ENCODE measurements around the gene SHTN1. TPM values are rescaled to one million over a fixed set of nuclear protein-coding genes. Genes with fewer than 3 reads are reported as not detected.
A peak's percentile ranks its signal among the peaks of the same experiment; 100 is the strongest.

The SHTN1 gene
- polyA plus RNA-seq, 1 donor: 37.2 TPM

DNA sequence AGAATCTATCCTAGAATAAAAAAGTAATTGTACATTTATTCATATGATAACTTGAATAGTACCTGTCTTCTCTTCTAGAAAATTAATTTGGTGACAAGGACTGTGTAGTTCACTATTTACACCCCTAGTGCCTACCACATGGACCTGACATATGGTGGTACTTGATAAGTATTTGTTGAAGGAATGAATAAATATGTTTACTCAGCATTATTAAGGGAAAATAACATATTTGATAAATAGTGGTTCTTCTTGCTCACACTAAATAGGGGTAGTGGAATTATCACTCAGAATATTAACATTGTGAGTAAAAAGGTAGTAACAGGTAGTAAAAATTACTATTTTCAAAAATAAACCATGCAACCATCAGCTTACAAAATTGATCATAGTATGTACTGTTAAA, 2.8 kb downstream of the SHTN1 start:
- no peaks in the 10 kb centered on the region for H3K27me3 ChIP-seq (ENCODE audit: control insufficient read depth, insufficient read depth, low read length)
- DNase-seq: no peak
- no peaks in the 10 kb centered on the region for H3K4me1 ChIP-seq (ENCODE audit: control insufficient read depth, insufficient read depth, low read length)
- no peaks in the 10 kb centered on the region for H3K36me3 ChIP-seq (ENCODE audit: control insufficient read depth, insufficient read depth, low read length)
- H3K9me3 ChIP-seq (ENCODE audit: control insufficient read depth, low read depth, low read length): no peaks in the 10 kb centered on the region
- H3K27ac ChIP-seq (ENCODE audit: low read length): no peak overlapping the region
- H3K4me3 ChIP-seq (ENCODE audit: low read length): no peak overlapping the region

DNA sequence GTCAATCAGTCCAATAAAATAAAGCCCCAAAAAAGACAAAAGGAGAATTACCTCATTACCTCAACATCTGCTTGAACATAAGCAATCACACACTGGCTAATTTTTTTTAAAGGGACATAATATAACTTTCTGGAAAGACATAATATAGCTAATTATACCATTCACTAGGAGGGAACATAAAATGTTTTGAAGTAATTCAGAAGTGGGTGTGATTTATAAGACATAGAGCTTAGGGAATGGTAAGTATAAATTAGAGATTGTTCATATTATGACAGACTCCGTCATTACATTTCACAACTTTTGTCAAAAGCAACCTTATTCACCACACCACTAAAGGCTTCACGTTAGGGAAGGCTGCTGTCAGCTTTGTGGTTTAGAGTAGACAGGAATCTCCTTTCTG, 3.8 kb downstream of the SHTN1 start:
- no peak for DNase-seq
- H3K9me3 ChIP-seq (ENCODE audit: control insufficient read depth, low read depth, low read length): no peaks in the 10 kb centered on the region
- H3K4me3 ChIP-seq (ENCODE audit: low read length): no peak overlapping the region
- no peaks in the 10 kb centered on the region for H3K27me3 ChIP-seq (ENCODE audit: control insufficient read depth, insufficient read depth, low read length)
- no CpG with 5 or more reads among the region's 2 CpGs for WGBS (ENCODE audit: insufficient coverage, low lambda C conversion rate)
- H3K27ac ChIP-seq (ENCODE audit: low read length): no peak overlapping the region
- peaks cover 5% of the 10 kb centered on the region for H3K4me1 ChIP-seq (ENCODE audit: control insufficient read depth, insufficient read depth, low read length)
- H3K36me3 ChIP-seq (ENCODE audit: control insufficient read depth, insufficient read depth, low read length): no peaks in the 10 kb centered on the region

GRCh38 chr10:117000580-117000979, 4.4 kb downstream of the SHTN1 start:
- no CpG with 5 or more reads among the region's 2 CpGs for WGBS (ENCODE audit: insufficient coverage, low lambda C conversion rate)
- no peaks in the 10 kb centered on the region for H3K27me3 ChIP-seq (ENCODE audit: control insufficient read depth, insufficient read depth, low read length)
- no peaks in the 10 kb centered on the region for H3K36me3 ChIP-seq (ENCODE audit: control insufficient read depth, insufficient read depth, low read length)
- no peak overlapping the region for H3K27ac ChIP-seq (ENCODE audit: low read length)
- H3K9me3 ChIP-seq (ENCODE audit: control insufficient read depth, low read depth, low read length): no peaks in the 10 kb centered on the region
- H3K4me1 ChIP-seq (ENCODE audit: control insufficient read depth, insufficient read depth, low read length): peaks cover 10% of the 10 kb centered on the region
- H3K4me3 ChIP-seq (ENCODE audit: low read length): no peak overlapping the region
- DNase-seq: no peak

DNA sequence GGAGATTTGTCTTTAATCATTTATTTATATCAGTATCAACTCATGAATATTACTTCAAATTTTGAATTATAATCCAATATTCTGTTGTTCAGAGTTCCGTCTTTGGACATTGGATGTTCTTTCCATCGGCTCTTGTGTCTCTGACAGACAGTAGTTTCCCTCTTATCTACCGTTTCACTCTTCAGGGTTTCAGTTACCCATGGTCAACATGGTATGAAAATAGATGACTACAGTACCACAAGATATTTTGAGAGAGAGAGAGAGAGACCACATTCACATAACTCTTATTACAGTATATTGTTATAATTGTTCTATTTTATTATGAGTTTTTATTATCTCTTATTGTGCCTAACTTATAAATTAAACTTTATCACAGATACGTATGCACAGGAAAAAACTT, 6.8 kb downstream of the SHTN1 start:
- H3K9me3 ChIP-seq (ENCODE audit: control insufficient read depth, low read depth, low read length): no peaks in the 10 kb centered on the region
- no peaks in the 10 kb centered on the region for H3K27me3 ChIP-seq (ENCODE audit: control insufficient read depth, insufficient read depth, low read length)
- no peak for DNase-seq
- H3K4me1 ChIP-seq (ENCODE audit: control insufficient read depth, insufficient read depth, low read length): peaks cover 11% of the 10 kb centered on the region
- 80% methylated on average over 1 of the region's 4 CpGs for WGBS (ENCODE audit: insufficient coverage, low lambda C conversion rate)
- H3K36me3 ChIP-seq (ENCODE audit: control insufficient read depth, insufficient read depth, low read length): no peaks in the 10 kb centered on the region
- H3K4me3 ChIP-seq (ENCODE audit: low read length): no peak overlapping the region
- no peak overlapping the region for H3K27ac ChIP-seq (ENCODE audit: low read length)

DNA sequence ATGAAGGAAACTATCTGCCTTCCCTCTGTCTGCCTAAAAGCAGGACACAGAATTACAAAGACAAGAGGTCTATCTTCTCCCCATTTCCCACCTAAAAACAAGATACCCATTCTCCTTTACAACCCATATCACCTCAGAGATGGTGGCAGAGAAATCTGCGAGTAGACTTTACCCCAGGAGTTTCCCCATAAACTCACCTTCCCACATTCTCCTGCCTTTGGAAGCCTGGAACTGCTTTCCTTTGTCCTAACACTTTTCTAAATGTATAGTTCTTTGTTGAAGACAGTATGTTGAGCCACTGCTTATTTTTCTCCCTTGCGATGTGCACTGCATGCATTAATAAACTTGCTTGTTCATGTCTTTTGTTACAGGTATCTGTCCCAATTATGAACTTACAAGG, 8.0 kb downstream of the SHTN1 start:
- DNase-seq: peak; percentile 29 to 61
- Histone ChIP-seq H3K27me3 (ENCODE audit: control insufficient read depth, insufficient read depth, low read length) (no peaks in the 10 kb centered on the region), H3K9me3 (ENCODE audit: control insufficient read depth, low read depth, low read length) (no peaks in the 10 kb centered on the region), H3K4me3 (ENCODE audit: low read length) (no peak overlapping the region), H3K36me3 (ENCODE audit: control insufficient read depth, insufficient read depth, low read length) (no peaks in the 10 kb centered on the region), H3K4me1 (ENCODE audit: control insufficient read depth, insufficient read depth, low read length) (peaks cover 11% of the 10 kb centered on the region), H3K27ac (ENCODE audit: low read length) (peak overlapping the region; percentile 40)
- 83% methylated on average over 1 of the region's 2 CpGs for WGBS (ENCODE audit: insufficient coverage, low lambda C conversion rate)

DNA sequence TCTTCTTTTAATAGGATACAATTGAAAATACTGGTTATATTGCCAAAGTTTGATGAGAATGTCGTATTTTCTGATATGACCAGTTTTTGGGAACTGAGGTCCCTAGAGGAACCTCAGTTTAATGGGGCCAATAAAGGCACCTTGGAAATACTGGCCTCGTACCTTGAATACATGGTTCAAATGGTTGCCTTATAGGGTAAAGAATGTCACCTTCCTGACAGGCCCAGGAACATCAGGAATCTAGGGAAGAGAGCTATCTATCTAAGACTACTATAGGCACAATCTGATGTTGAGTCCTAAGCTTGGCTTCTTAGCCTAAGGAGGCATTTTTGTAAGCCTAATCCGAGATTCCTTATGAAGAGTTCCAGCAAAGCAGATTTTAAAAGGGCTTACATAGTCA, 9.3 kb downstream of the SHTN1 start:
- Histone ChIP-seq H3K27ac (ENCODE audit: low read length) (no peak overlapping the region), H3K4me3 (ENCODE audit: low read length) (no peak overlapping the region), H3K27me3 (ENCODE audit: control insufficient read depth, insufficient read depth, low read length) (no peaks in the 10 kb centered on the region), H3K4me1 (ENCODE audit: control insufficient read depth, insufficient read depth, low read length) (peaks cover 11% of the 10 kb centered on the region), H3K36me3 (ENCODE audit: control insufficient read depth, insufficient read depth, low read length) (peaks cover 2% of the 10 kb centered on the region), H3K9me3 (ENCODE audit: control insufficient read depth, low read depth, low read length) (no peaks in the 10 kb centered on the region)
- no peak for DNase-seq
- no CpG with 5 or more reads among the region's 3 CpGs for WGBS (ENCODE audit: insufficient coverage, low lambda C conversion rate)

DNA sequence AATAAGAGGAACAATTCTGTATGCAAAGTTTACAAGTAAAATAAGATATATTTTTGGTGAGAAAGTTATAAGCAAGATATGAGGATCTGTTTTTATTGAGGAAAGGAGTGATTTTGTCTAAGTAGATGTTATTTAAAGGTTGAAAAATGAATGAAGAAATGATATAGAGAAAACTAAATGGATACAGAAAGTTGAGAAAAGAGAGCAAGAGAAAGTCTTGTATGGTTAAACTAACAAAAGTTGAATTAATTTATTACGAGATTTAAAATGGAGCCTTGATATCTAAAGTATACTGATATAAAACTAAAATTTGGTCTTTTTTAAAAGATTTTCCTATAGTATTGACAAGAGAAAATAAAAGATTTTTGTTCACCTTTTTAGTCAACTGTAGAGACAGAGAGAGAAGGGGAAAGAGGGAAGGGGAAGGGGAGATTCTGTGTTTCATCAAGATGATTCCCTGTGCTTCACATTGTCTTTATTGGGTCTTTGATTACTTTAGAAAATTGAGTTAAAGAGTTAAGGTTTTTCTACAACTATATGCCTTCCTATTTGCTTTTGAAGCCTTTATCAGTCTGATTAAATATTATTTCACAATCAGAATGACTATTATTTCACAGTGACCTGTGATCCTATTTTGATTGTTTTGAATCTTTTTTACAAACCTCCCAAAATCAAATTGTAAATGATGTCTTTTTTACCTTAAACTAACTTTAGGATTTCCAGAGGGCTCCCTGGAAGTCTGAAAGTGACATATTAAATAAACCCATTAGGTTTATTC, 10.7 kb downstream of the SHTN1 start:
- 100% methylated on average over 1 of the region's 1 CpG for WGBS (ENCODE audit: insufficient coverage, low lambda C conversion rate)
- Histone ChIP-seq H3K4me3 (ENCODE audit: low read length) (no peak overlapping the region), H3K27ac (ENCODE audit: low read length) (no peak overlapping the region), H3K4me1 (ENCODE audit: control insufficient read depth, insufficient read depth, low read length) (peaks cover 20% of the 10 kb centered on the region), H3K27me3 (ENCODE audit: control insufficient read depth, insufficient read depth, low read length) (no peaks in the 10 kb centered on the region), H3K36me3 (ENCODE audit: control insufficient read depth, insufficient read depth, low read length) (peaks cover 4% of the 10 kb centered on the region), H3K9me3 (ENCODE audit: control insufficient read depth, low read depth, low read length) (no peaks in the 10 kb centered on the region)
- no peak for DNase-seq

- no peak for DNase-seq
- Histone ChIP-seq H3K36me3 (ENCODE audit: control insufficient read depth, insufficient read depth, low read length) (peaks cover 4% of the 10 kb centered on the region), H3K4me3 (ENCODE audit: low read length) (no peak overlapping the region)
Observed at GRCh38 chr10:116993610-116994009, 11.4 kb downstream of the SHTN1 start.

DNA sequence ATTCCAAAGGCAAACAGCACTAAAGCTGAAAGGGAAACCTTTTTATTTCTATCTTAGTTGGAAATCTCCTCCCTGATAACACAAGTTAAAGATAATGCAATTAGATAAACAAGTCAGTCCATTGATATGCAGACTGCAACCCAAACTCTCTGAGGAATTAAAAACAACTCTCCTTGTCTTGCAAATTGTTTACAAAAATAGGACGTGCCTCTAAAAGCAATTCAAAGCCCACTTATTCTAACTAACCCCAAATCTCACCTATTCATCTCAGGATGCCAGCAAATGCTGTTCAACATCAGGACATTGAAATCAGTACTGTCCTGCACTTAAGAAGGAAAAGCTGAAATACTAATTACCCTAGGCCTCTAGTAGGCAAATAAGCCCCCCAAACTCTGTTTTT, 12.8 kb downstream of the SHTN1 start:
- no peaks in the 10 kb centered on the region for H3K9me3 ChIP-seq (ENCODE audit: control insufficient read depth, low read depth, low read length)
- H3K4me1 ChIP-seq (ENCODE audit: control insufficient read depth, insufficient read depth, low read length): peaks cover 20% of the 10 kb centered on the region
- H3K27me3 ChIP-seq (ENCODE audit: control insufficient read depth, insufficient read depth, low read length): no peaks in the 10 kb centered on the region
- WGBS (ENCODE audit: insufficient coverage, low lambda C conversion rate): no CpG with 5 or more reads among the region's 1 CpG
- peaks cover 4% of the 10 kb centered on the region for H3K36me3 ChIP-seq (ENCODE audit: control insufficient read depth, insufficient read depth, low read length)
- no peak overlapping the region for H3K27ac ChIP-seq (ENCODE audit: low read length)
- DNase-seq: no peak
- no peak overlapping the region for H3K4me3 ChIP-seq (ENCODE audit: low read length)

More at GRCh38 chr10:116993610-116994009, 11.4 kb downstream of the SHTN1 start:
- Histone ChIP-seq H3K9me3 (ENCODE audit: control insufficient read depth, low read depth, low read length) (no peaks in the 10 kb centered on the region), H3K27me3 (ENCODE audit: control insufficient read depth, insufficient read depth, low read length) (no peaks in the 10 kb centered on the region), H3K4me1 (ENCODE audit: control insufficient read depth, insufficient read depth, low read length) (peaks cover 20% of the 10 kb centered on the region), H3K27ac (ENCODE audit: low read length) (no peak overlapping the region)
- 100% methylated on average over 1 of the region's 2 CpGs for WGBS (ENCODE audit: insufficient coverage, low lambda C conversion rate)

GRCh38 chr10:116990276-116990800, 14.6 kb downstream of the SHTN1 start:
- peaks cover 4% of the 10 kb centered on the region for H3K36me3 ChIP-seq (ENCODE audit: control insufficient read depth, insufficient read depth, low read length)
- H3K9me3 ChIP-seq (ENCODE audit: control insufficient read depth, low read depth, low read length): no peaks in the 10 kb centered on the region
- H3K4me3 ChIP-seq (ENCODE audit: low read length): no peak overlapping the region
- no peak for DNase-seq
- H3K4me1 ChIP-seq (ENCODE audit: control insufficient read depth, insufficient read depth, low read length): peaks cover 9% of the 10 kb centered on the region
- no peaks in the 10 kb centered on the region for H3K27me3 ChIP-seq (ENCODE audit: control insufficient read depth, insufficient read depth, low read length)
- WGBS (ENCODE audit: insufficient coverage, low lambda C conversion rate): no CpG with 5 or more reads among the region's 3 CpGs
- no peak overlapping the region for H3K27ac ChIP-seq (ENCODE audit: low read length)

DNA sequence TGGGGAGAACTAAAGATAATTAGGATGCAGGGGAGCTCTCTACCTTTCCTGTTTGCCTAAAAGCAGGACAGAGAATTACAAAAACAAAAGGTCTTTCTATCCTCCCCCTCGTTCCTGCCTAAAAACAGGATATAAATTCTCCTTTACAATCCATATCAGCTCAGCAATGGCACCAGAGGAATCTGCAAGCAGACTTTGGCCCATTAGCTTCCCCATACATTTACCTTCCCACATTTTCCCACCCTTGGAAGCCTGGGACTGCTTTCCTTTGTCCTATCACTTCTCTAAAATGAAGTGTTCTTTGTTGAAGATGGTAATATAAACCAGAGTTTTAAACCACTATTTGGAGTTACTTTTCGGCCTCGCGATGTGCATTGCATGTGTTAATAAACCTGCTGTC, 15.5 kb downstream of the SHTN1 start:
- H3K9me3 ChIP-seq (ENCODE audit: control insufficient read depth, low read depth, low read length): no peaks in the 10 kb centered on the region
- H3K36me3 ChIP-seq (ENCODE audit: control insufficient read depth, insufficient read depth, low read length): peaks cover 4% of the 10 kb centered on the region
- peak; percentile 7 to 43 for DNase-seq
- H3K4me1 ChIP-seq (ENCODE audit: control insufficient read depth, insufficient read depth, low read length): peaks cover 13% of the 10 kb centered on the region
- no peak overlapping the region for H3K4me3 ChIP-seq (ENCODE audit: low read length)
- WGBS (ENCODE audit: insufficient coverage, low lambda C conversion rate): 0% methylated on average over 1 of the region's 4 CpGs
- H3K27ac ChIP-seq (ENCODE audit: low read length): no peak overlapping the region
- no peaks in the 10 kb centered on the region for H3K27me3 ChIP-seq (ENCODE audit: control insufficient read depth, insufficient read depth, low read length)

Measured in large intestine (tissue), 3 donors.